Activated CD4-positive, alpha-beta memory T cell treated with anti-CD3 and anti-CD28 coated beads, Interleukin-2, amount 10 ng/mL, durations not matched to agents 7 days and 5 days (primary cell): ENCODE data around the gene CNTNAP2. TPM values are rescaled to one million over a fixed set of nuclear protein-coding genes. Genes with fewer than 3 reads are reported as not detected.

Experiments used
- CTCF ChIA-PET: fragments of 350-600 bp; sonication (Branson Sonifier 250); formaldehyde crosslinking; loops from one replicate; lab custom pipeline; 2021; ENCODE audit warnings: antibody characterized with exemption, inconsistent platforms; lab: Charles Lee
- POLR2A ChIA-PET: fragments of 350-600 bp; sonication (Branson Sonifier 250); formaldehyde crosslinking; loops from one replicate; lab custom pipeline; 2021; ENCODE audit warnings: antibody characterized with exemption; lab: Charles Lee
- DNase-seq: peaks from one replicate; pipeline ENCODE4 v3.0.0-alpha.2; 2020
- H3K27ac Mint-ChIP-seq: one replicate; pipeline ENCODE4 v1.8.0; 2021; ENCODE audit warnings: mild to moderate bottlenecking, mixed read lengths
- H3K27me3 Mint-ChIP-seq: one replicate; pipeline ENCODE4 v1.8.0; 2021; ENCODE audit warnings: mixed read lengths
- H3K36me3 Mint-ChIP-seq: one replicate; pipeline ENCODE4 v1.8.0; 2021; ENCODE audit warnings: low read depth, mixed read lengths
- H3K4me1 Mint-ChIP-seq: one replicate; pipeline ENCODE4 v1.8.0; 2021; ENCODE audit warnings: mixed read lengths
- H3K4me3 Mint-ChIP-seq: one replicate; pipeline ENCODE4 v1.8.0; 2021; ENCODE audit warnings: mild to moderate bottlenecking, mixed read lengths
- H3K9me3 Mint-ChIP-seq: one replicate; pipeline ENCODE4 v1.8.0; 2021; ENCODE audit warnings: mixed read lengths
- total RNA-seq, 2 experiments: library from RNA; stranded (reverse); gene quantifications; one replicate each; pipeline ENCODE4 v1.2.3, GENCODE V29; 2021

The CNTNAP2 gene
- total RNA-seq, 2 experiments from 2014 or later, result not detected

- Mint-ChIP-seq H3K27me3 (no peaks in the 10 kb centered on the region), H3K27ac (no peak overlapping the region), H3K4me1 (no peaks in the 10 kb centered on the region), H3K36me3 (no peaks in the 10 kb centered on the region), H3K4me3 (no peak overlapping the region), H3K9me3 (peaks cover 17% of the 10 kb centered on the region)
- ChIA-PET POLR2A (no interaction called here), CTCF (no interaction called here)
- DNase-seq, result no peak
Observed at GRCh38 chr7:147311336-147311735, 1194.7 kb downstream of the CNTNAP2 start.

- CTCF ChIA-PET, result no interaction called here
- DNase-seq, result no peak
- H3K27me3 Mint-ChIP-seq, result no peaks in the 10 kb centered on the region
- POLR2A ChIA-PET, result no interaction called here
- H3K4me1 Mint-ChIP-seq, result no peaks in the 10 kb centered on the region
- peaks cover 5% of the 10 kb centered on the region for H3K9me3 Mint-ChIP-seq
- H3K36me3 Mint-ChIP-seq, result no peaks in the 10 kb centered on the region
- H3K27ac Mint-ChIP-seq, result no peak overlapping the region
- no peak overlapping the region for H3K4me3 Mint-ChIP-seq
Observed at GRCh38 chr7:147321504-147321903, 1204.9 kb downstream of the CNTNAP2 start.

DNA sequence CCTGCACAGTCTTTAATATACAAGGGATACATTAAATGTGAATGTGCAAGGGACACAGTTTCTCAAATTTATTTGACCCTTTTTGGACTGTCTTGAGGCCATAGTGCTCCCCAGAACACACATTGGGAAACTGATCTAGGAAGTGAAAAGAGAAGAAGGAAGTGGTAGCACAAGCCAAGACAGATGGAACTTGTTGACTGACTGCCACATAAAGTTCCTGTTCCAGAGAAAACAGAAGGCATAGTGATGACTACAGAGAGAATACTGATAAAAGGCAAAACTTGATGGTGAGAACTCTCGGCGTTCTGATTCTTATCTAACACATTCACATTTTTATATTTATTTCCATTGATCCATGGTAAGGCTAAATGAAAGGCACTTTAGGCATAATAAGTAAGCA is 1216.4 kb downstream of the CNTNAP2 start:
- DNase-seq, result no peak
- peaks cover 2% of the 10 kb centered on the region for H3K9me3 Mint-ChIP-seq
- no peak overlapping the region for H3K27ac Mint-ChIP-seq
- POLR2A ChIA-PET, result no interaction called here
- no peaks in the 10 kb centered on the region for H3K4me1 Mint-ChIP-seq
- CTCF ChIA-PET, result no interaction called here
- H3K4me3 Mint-ChIP-seq, result no peak overlapping the region
- H3K36me3 Mint-ChIP-seq, result no peaks in the 10 kb centered on the region
- no peaks in the 10 kb centered on the region for H3K27me3 Mint-ChIP-seq

- H3K27me3 Mint-ChIP-seq, result no peaks in the 10 kb centered on the region
- POLR2A ChIA-PET, result no interaction called here
- H3K36me3 Mint-ChIP-seq, result no peaks in the 10 kb centered on the region
- no peak for DNase-seq
- H3K9me3 Mint-ChIP-seq, result peaks cover 15% of the 10 kb centered on the region
- H3K4me1 Mint-ChIP-seq, result no peaks in the 10 kb centered on the region
- no peak overlapping the region for H3K4me3 Mint-ChIP-seq
- CTCF ChIA-PET, result no interaction called here
- no peak overlapping the region for H3K27ac Mint-ChIP-seq
Observed at GRCh38 chr7:147363101-147363500, 1246.5 kb downstream of the CNTNAP2 start.

DNA sequence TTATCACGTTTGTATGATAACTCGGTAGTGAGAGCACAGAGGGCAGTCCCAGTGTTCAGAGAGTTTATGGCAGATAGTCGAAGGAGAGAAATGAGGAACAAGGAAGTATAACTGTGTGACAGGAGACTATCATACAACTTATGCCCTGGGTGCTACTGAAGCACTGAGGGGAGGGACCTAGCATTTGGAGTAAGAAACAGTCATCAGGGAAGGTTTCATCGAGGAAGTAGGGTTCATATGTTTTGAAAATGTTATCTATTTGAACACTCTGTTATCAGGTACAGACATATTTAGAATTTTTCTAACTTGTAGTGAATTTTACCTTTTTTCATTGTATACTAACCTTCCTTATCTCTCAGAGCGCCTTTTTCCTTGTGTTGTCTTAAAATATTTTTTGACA is 1259.6 kb downstream of the CNTNAP2 start:
- Mint-ChIP-seq H3K36me3 (no peaks in the 10 kb centered on the region), H3K9me3 (peaks cover 5% of the 10 kb centered on the region), H3K27ac (no peak overlapping the region), H3K4me1 (no peaks in the 10 kb centered on the region), H3K4me3 (no peak overlapping the region), H3K27me3 (no peaks in the 10 kb centered on the region)
- DNase-seq, result no peak
- POLR2A ChIA-PET, result no interaction called here
- CTCF ChIA-PET, result no interaction called here

- CTCF ChIA-PET, result no interaction called here
- Mint-ChIP-seq H3K9me3 (peaks cover 3% of the 10 kb centered on the region), H3K27me3 (no peaks in the 10 kb centered on the region), H3K27ac (no peak overlapping the region), H3K36me3 (no peaks in the 10 kb centered on the region), H3K4me3 (no peak overlapping the region), H3K4me1 (no peaks in the 10 kb centered on the region)
- POLR2A ChIA-PET, result no interaction called here
- no peak for DNase-seq
Observed at GRCh38 chr7:147380926-147381325, 1264.3 kb downstream of the CNTNAP2 start.

DNA sequence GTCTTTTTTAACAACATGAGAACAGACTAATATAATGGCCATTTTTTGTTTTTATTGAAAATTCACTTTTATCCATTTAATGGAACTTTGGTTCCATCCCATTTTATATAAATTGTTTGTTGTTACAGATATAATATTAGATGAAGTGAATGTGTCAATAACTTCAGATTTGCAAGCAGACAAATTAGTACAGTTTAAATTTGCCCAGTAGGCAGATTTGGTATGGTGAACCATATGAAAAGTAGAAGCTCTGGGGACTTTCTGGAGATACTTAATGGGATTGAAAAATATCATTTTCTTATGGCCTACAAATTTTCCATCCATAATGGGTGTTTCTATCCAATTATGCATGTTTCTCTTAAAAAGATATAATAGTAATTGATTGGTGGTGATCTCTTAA is 1277.7 kb downstream of the CNTNAP2 start:
- H3K4me3 Mint-ChIP-seq, result no peak overlapping the region
- POLR2A ChIA-PET, result no interaction called here
- H3K4me1 Mint-ChIP-seq, result no peaks in the 10 kb centered on the region
- H3K27ac Mint-ChIP-seq, result no peak overlapping the region
- no peaks in the 10 kb centered on the region for H3K27me3 Mint-ChIP-seq
- H3K36me3 Mint-ChIP-seq, result no peaks in the 10 kb centered on the region
- no peak for DNase-seq
- H3K9me3 Mint-ChIP-seq, result peaks cover 10% of the 10 kb centered on the region
- CTCF ChIA-PET, result no interaction called here

DNA sequence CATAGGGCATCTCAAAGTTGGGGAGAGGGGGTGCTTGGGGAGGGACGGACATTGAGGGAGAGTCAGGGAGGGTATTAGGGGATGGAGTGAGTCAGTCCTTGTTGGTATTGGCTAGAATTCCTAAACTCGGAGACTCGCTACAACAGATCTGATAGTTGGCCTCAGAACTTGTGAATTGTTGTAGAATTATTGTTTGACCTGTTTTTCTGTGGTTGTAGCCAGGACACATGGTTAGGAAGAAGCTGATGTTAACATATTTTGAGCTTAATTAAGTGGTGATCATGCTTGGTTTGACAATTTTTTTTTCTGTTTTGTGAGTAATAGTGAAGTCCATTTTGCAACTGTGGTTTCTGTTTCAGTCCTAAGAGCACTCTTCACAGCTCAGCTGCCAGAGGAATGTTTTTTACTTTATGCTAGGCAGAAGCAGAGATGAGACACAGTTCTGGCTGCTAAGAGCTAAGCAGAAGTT is 1283.7 kb downstream of the CNTNAP2 start:
- Mint-ChIP-seq H3K4me3 (no peak overlapping the region), H3K9me3 (peaks cover 11% of the 10 kb centered on the region), H3K27ac (no peak overlapping the region), H3K4me1 (no peaks in the 10 kb centered on the region), H3K27me3 (no peaks in the 10 kb centered on the region), H3K36me3 (no peaks in the 10 kb centered on the region)
- ChIA-PET POLR2A (no interaction called here), CTCF (no interaction called here)
- no peak for DNase-seq

DNA sequence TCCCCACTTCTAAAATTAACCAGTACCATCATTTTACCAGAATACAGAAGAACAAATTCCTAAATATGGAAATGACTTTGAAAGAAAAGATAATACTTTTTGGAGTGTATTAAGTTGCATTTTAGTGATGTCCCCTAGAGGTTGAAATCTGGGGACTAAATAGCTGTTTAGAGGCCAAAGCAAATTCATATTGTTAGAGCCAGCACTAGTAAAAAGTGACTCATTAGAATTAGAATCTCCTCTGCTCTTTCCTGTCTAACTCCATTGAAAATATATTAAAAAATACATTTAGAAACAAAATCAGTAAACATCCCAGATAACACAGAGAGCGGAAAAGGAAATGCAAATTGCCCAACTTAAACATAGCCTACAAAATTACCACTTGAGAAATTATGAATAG is 1284.3 kb downstream of the CNTNAP2 start:
- POLR2A ChIA-PET, result no interaction called here
- no peak for DNase-seq
- no peak overlapping the region for H3K4me3 Mint-ChIP-seq
- H3K9me3 Mint-ChIP-seq, result peaks cover 11% of the 10 kb centered on the region
- no peaks in the 10 kb centered on the region for H3K27me3 Mint-ChIP-seq
- H3K4me1 Mint-ChIP-seq, result no peaks in the 10 kb centered on the region
- CTCF ChIA-PET, result no interaction called here
- H3K27ac Mint-ChIP-seq, result no peak overlapping the region
- H3K36me3 Mint-ChIP-seq, result no peaks in the 10 kb centered on the region

DNA sequence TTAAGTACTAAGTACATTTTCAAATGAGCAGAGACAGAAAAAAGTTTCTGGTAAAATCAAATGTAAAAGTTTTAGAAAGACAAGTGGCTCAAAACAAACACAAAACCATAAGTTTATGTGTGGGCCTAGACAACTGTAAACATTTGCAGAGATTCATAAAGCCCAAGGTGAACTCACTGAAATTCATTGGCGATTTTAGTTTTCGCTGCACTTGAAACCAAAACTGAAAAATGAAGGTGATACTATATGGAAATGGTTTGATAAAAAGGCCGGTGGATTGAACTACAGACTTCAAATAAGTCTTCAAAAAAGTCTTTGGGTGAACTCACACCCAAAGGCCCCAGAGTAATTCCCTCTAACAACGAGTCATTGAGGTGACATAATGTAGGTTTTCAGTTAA is 1289.0 kb downstream of the CNTNAP2 start:
- ChIA-PET POLR2A (no interaction called here), CTCF (no interaction called here)
- no peaks in the 10 kb centered on the region for H3K36me3 Mint-ChIP-seq
- no peaks in the 10 kb centered on the region for H3K27me3 Mint-ChIP-seq
- no peak overlapping the region for H3K27ac Mint-ChIP-seq
- no peak for DNase-seq
- H3K4me3 Mint-ChIP-seq, result no peak overlapping the region
- H3K4me1 Mint-ChIP-seq, result no peaks in the 10 kb centered on the region
- peaks cover 12% of the 10 kb centered on the region for H3K9me3 Mint-ChIP-seq

- H3K27me3 Mint-ChIP-seq, result no peaks in the 10 kb centered on the region
Observed at GRCh38 chr7:147406521-147407135, 1290.0 kb downstream of the CNTNAP2 start.

DNA sequence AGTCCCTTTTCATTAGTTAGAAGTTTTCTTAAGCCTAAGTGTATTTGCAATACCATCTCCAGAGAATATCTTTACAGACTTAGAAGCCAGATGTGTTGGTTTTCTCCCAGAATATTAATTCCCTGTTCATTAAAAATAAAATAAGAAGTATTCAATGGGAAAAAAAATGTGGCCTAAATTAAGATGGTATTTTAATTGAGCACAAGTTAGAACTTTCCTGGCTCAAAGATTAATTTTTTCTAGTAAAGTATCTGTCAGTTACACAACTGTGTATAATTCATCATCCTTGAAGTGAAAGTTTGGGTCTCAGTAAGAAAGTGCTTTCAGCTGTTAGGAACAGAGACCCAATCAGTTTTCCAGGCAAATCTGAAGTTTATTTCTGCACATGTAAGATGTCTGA is 1294.5 kb downstream of the CNTNAP2 start:
- Mint-ChIP-seq H3K36me3 (no peaks in the 10 kb centered on the region), H3K4me3 (no peak overlapping the region), H3K9me3 (peaks cover 18% of the 10 kb centered on the region), H3K27me3 (no peaks in the 10 kb centered on the region), H3K27ac (no peak overlapping the region), H3K4me1 (no peaks in the 10 kb centered on the region)
- POLR2A ChIA-PET, result no interaction called here
- CTCF ChIA-PET, result no interaction called here
- DNase-seq, result no peak

More at GRCh38 chr7:147406521-147407135, 1290.0 kb downstream of the CNTNAP2 start:
- no peak for DNase-seq
- ChIA-PET POLR2A (no interaction called here), CTCF (no interaction called here)
- Mint-ChIP-seq H3K9me3 (peaks cover 14% of the 10 kb centered on the region), H3K36me3 (no peaks in the 10 kb centered on the region), H3K4me3 (no peak overlapping the region), H3K27ac (no peak overlapping the region), H3K4me1 (no peaks in the 10 kb centered on the region)

GRCh38 chr7:147412109-147412508 is 1295.5 kb downstream of the CNTNAP2 start:
- peaks cover 16% of the 10 kb centered on the region for H3K9me3 Mint-ChIP-seq
- no peaks in the 10 kb centered on the region for H3K4me1 Mint-ChIP-seq
- ChIA-PET CTCF (no interaction called here), POLR2A (no interaction called here)
- H3K4me3 Mint-ChIP-seq, result no peak overlapping the region
- DNase-seq, result no peak
- H3K27me3 Mint-ChIP-seq, result no peaks in the 10 kb centered on the region
- H3K27ac Mint-ChIP-seq, result no peak overlapping the region
- H3K36me3 Mint-ChIP-seq, result no peaks in the 10 kb centered on the region

DNA sequence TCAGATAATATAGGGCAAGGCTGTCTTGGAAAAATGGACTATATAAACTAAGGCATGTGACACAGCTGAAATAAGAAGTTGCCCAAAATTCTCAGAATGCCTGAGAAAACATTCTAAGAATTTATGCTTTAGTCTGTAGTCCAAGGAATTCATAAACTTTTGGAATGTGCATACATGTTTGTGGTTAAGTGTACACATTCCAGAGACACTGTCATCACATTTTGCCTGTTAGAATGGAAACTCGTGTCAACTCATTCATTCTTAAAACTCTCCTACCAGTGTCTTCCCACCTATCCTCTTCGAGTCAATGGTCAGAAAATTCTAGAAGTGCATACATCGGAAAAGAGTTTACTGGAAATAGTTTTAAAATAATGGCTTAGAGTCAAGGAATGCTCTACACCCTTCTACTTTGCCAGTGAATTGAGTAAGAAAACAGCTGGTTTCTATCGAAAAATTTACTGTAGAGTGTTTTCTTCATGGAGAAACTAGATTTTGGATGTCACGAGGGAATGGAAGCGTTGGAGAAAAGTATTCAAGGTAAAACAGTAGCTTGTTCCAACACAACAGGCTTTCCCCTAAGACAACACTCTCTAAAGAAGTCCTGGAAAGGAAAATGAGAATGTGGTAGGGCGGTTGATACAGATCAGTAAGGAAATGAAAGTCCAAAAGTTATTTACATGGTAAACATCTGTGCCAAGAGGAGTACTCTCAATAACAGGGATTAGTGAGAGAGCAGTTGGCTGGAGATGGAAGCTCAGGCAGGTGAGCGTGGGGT is 1296.4 kb downstream of the CNTNAP2 start:
- H3K4me3 Mint-ChIP-seq, result no peak overlapping the region
- CTCF ChIA-PET, result no interaction called here

More for the DNA sequence above, 1296.4 kb downstream of the CNTNAP2 start:
- POLR2A ChIA-PET, result no interaction called here
- Mint-ChIP-seq H3K9me3 (peaks cover 16% of the 10 kb centered on the region), H3K27ac (no peak overlapping the region), H3K4me1 (no peaks in the 10 kb centered on the region), H3K27me3 (no peaks in the 10 kb centered on the region), H3K36me3 (no peaks in the 10 kb centered on the region)
- no peak for DNase-seq
